DOHH2 (cell line): ENCODE measurements around the gene CYTH4.

Experiments
- H3F3A ChIP-seq: fragments of 200-600 bp; sonication (generic), shearing (Covaris generic); 2 replicates; pipeline ENCODE4 v1.6.0; 2016; ENCODE audit warnings: antibody characterized with exemption, mild to moderate bottlenecking; ENCODE audit not compliant: control insufficient read depth, insufficient read depth
- H3K27ac ChIP-seq: fragments of 200-600 bp; sonication (generic); 2 replicates; pipeline ENCODE4 v1.5.1; 2014; ENCODE audit warnings: low read depth, mild to moderate bottlenecking, low read length, moderate library complexity
- H3K27me3 ChIP-seq: fragments of 200-600 bp; sonication (generic); 2 replicates; pipeline ENCODE4 v1.6.1; 2014; ENCODE audit warnings: mild to moderate bottlenecking, low read length, mixed read lengths; ENCODE audit not compliant: control insufficient read depth
- H3K36me3 ChIP-seq: fragments of 200-600 bp; sonication (generic); 2 replicates; pipeline ENCODE4 v1.6.1; 2014; ENCODE audit warnings: mild to moderate bottlenecking, low read length, moderate library complexity, mixed read lengths; ENCODE audit not compliant: control insufficient read depth
- H3K4me1 ChIP-seq: fragments of 200-600 bp; sonication (generic); 2 replicates; pipeline ENCODE4 v1.6.1; 2014; ENCODE audit warnings: mild to moderate bottlenecking, low read length, mixed read lengths; ENCODE audit not compliant: control insufficient read depth
- H3K4me2 ChIP-seq: fragments of 200-600 bp; sonication (generic); 2 replicates; pipeline ENCODE4 v1.6.0; 2014; ENCODE audit warnings: mild to moderate bottlenecking, low read length, moderate library complexity
- H3K4me3 ChIP-seq: fragments of 200-600 bp; sonication (generic); 2 replicates; pipeline ENCODE4 v1.5.1; 2014; ENCODE audit warnings: mild to moderate bottlenecking, low read length, mixed read lengths
- H3K79me2 ChIP-seq: fragments of 200-600 bp; sonication (generic); 2 replicates; pipeline ENCODE4 v1.6.1; 2014; ENCODE audit warnings: mild to moderate bottlenecking, low read length, mixed read lengths; ENCODE audit not compliant: control insufficient read depth
- H3K9me2 ChIP-seq: fragments of 200-600 bp; sonication (generic); replicated peaks from 2 replicates; pipeline ENCODE4 v1.6.1; 2014; ENCODE audit warnings: mild to moderate bottlenecking, low read length, mixed read lengths; ENCODE audit not compliant: control insufficient read depth
- H3K9me3 ChIP-seq: fragments of 200-600 bp; sonication (generic); 2 replicates; pipeline ENCODE4 v1.6.1; 2014; ENCODE audit warnings: antibody characterized with exemption, low read length, mixed read lengths; ENCODE audit not compliant: control insufficient read depth, insufficient read depth
- H4K20me1 ChIP-seq: fragments of 200-600 bp; sonication (generic); 2 replicates; pipeline ENCODE4 v1.6.0; 2014; ENCODE audit warnings: low read depth, mild to moderate bottlenecking, antibody characterized with exemption, low read length, moderate library complexity; ENCODE audit not compliant: control insufficient read depth, insufficient read depth
- CTCF ChIP-seq: fragments of 200-600 bp; sonication (generic); IDR thresholded peaks from one replicate; pipeline ENCODE4 v1.5.1; 2014; ENCODE audit warnings: antibody characterized with exemption, mild to moderate bottlenecking, low read depth, low read length; ENCODE audit not compliant: poor library complexity, severe bottlenecking
- EZH2phosphoT487 ChIP-seq: fragments of 200-600 bp; sonication (generic); IDR thresholded peaks from 2 replicates; pipeline ENCODE4 v1.6.1; 2017; ENCODE audit warnings: borderline replicate concordance, mild to moderate bottlenecking, antibody characterized with exemption, low read length, moderate library complexity, mixed read lengths

CYTH4 gene

GRCh38 chr22:37338539-37339246, 56.4 kb downstream of the CYTH4 start:
- no peaks in the 10 kb centered on the region for H3K36me3 ChIP-seq
- H3K4me3 ChIP-seq: no peak overlapping the region
- H3K27me3 ChIP-seq: peaks cover 67% of the 10 kb centered on the region
- TF ChIP-seq EZH2phosphoT487: no peak
- TF ChIP-seq CTCF: no peak
- H3K27ac ChIP-seq: no peak overlapping the region
- no peaks in the 10 kb centered on the region for H3K9me3 ChIP-seq
- H3K4me2 ChIP-seq: no peak overlapping the region
- H3K79me2 ChIP-seq: no peaks in the 10 kb centered on the region
- no peaks in the 10 kb centered on the region for H3K9me2 ChIP-seq
- H3K4me1 ChIP-seq: peaks cover 6% of the 10 kb centered on the region
- no peaks in the 10 kb centered on the region for H4K20me1 ChIP-seq
- no peaks in the 10 kb centered on the region for H3F3A ChIP-seq

- no peak for TF ChIP-seq CTCF
- TF ChIP-seq EZH2phosphoT487: no peak
- Histone ChIP-seq H3K36me3 (no peaks in the 10 kb centered on the region), H4K20me1 (no peaks in the 10 kb centered on the region), H3K4me1 (peaks cover 6% of the 10 kb centered on the region), H3K9me2 (no peaks in the 10 kb centered on the region), H3K27ac (no peak overlapping the region), H3K79me2 (no peaks in the 10 kb centered on the region), H3F3A (no peaks in the 10 kb centered on the region), H3K9me3 (no peaks in the 10 kb centered on the region), H3K4me2 (no peak overlapping the region), H3K27me3 (peaks cover 48% of the 10 kb centered on the region), H3K4me3 (no peak overlapping the region)
Observed at GRCh38 chr22:37340331-37341262, 58.3 kb downstream of the CYTH4 start.

- TF ChIP-seq EZH2phosphoT487: no peak
- TF ChIP-seq CTCF: no peak
- peaks cover 38% of the 10 kb centered on the region for H3K27me3 ChIP-seq
- no peaks in the 10 kb centered on the region for H3F3A ChIP-seq
- H3K4me3 ChIP-seq: no peak overlapping the region
- no peaks in the 10 kb centered on the region for H3K79me2 ChIP-seq
- peaks cover 6% of the 10 kb centered on the region for H3K4me1 ChIP-seq
- no peaks in the 10 kb centered on the region for H3K9me2 ChIP-seq
- H3K27ac ChIP-seq: no peak overlapping the region
- H4K20me1 ChIP-seq: no peaks in the 10 kb centered on the region
- no peak overlapping the region for H3K4me2 ChIP-seq
- no peaks in the 10 kb centered on the region for H3K36me3 ChIP-seq
- no peaks in the 10 kb centered on the region for H3K9me3 ChIP-seq
Observed at GRCh38 chr22:37342065-37342464, 59.8 kb downstream of the CYTH4 start.
